Colonic mucosa (tissue), 4 donors: ENCODE results near the gene TMEM163. TPM values are rescaled to one million over a fixed set of nuclear protein-coding genes. Genes with fewer than 3 reads are reported as not detected.
"Not testable (repeated sequence)": the region's sequence is repeated elsewhere in the genome, so short reads cannot be mapped to it uniquely, and the experiment has no call there.

Source experiments
- DNase-seq: peaks from one replicate; pipeline ENCODE4 v3.0.0-alpha.2; 2020
- H3K27ac ChIP-seq: fragments of 200-600 bp; one replicate; pipeline ENCODE4 v1.8.0; 2021
- H3K27me3 ChIP-seq: fragments of 200-600 bp; one replicate; pipeline ENCODE4 v1.8.0; 2021
- H3K36me3 ChIP-seq: fragments of 200-600 bp; one replicate; pipeline ENCODE4 v1.8.0; 2021
- H3K4me1 ChIP-seq: fragments of 200-600 bp; one replicate; pipeline ENCODE4 v1.8.0; 2021; ENCODE audit warnings: mild to moderate bottlenecking
- H3K4me3 ChIP-seq: fragments of 200-600 bp; one replicate; pipeline ENCODE4 v1.8.0; 2021
- H3K9ac ChIP-seq, 2 donors: one replicate each; pipeline ENCODE4 v1.7.0; 2013; ENCODE audit warnings: control low read depth in 2 of 2, low read depth in 2 of 2, low read length in 2 of 2
- H3K9me3 ChIP-seq: fragments of 200-600 bp; one replicate; pipeline ENCODE4 v1.8.0; 2021
- intact Hi-C: fragments of 100-400 bp; cut with DNase I; formaldehyde crosslinking; loops from one replicate; pipeline ENCODE4 v1.14.1; 2022
- total RNA-seq, 2 donors: library from RNA; stranded (reverse); fragmentation: NEBNext Ultra II Directional in 1 of 2; extraction: Animal tissue kit (Norgen Biotek cat#: 25700) in 1 of 2; gene quantifications; one replicate each; pipeline ENCODE4 v1.2.1, GENCODE V29; 2021
- TF ChIP-seq, protein P1 (sequence below): fragments of 200-600 bp; IDR thresholded peaks from one replicate; pipeline ENCODE4 v1.8.0; 2022; ENCODE audit warnings: antibody characterized with exemption, mild to moderate bottlenecking
- donor health status: healthy.
- donor health status: DM: no; HTN: no; CAD: no.
- donor health status: DM: no; HTN: no; CAD: no.

The TMEM163 gene
- total RNA-seq, 2 donors from 2014 or later: 0.29 TPM; not detected in 1

DNA sequence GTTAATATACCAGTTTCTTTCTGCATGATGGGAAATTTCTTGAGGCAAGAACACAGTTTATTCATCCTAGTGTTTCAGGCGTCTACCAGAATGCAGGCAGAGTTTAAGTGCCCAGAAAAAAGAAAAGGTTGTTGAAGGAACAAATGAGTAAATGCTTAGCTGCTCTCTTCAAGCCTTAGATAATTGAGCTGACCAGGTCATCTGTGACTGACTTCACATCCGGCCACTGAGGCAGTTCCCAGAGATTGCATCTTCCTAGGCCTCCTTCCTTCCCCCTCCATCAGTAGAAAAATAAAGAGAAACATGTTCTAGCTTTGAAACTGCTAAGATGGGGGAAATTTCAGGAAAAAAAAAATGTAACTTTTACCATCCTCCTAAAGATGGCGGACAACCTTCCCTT lies 9.4 kb upstream of the TMEM163 start:
- intact Hi-C loops: no loop called here
- no peak overlapping the region for H3K27ac ChIP-seq
- no peaks in the 10 kb centered on the region for H3K9me3 ChIP-seq
- TF ChIP-seq, protein P1, sequence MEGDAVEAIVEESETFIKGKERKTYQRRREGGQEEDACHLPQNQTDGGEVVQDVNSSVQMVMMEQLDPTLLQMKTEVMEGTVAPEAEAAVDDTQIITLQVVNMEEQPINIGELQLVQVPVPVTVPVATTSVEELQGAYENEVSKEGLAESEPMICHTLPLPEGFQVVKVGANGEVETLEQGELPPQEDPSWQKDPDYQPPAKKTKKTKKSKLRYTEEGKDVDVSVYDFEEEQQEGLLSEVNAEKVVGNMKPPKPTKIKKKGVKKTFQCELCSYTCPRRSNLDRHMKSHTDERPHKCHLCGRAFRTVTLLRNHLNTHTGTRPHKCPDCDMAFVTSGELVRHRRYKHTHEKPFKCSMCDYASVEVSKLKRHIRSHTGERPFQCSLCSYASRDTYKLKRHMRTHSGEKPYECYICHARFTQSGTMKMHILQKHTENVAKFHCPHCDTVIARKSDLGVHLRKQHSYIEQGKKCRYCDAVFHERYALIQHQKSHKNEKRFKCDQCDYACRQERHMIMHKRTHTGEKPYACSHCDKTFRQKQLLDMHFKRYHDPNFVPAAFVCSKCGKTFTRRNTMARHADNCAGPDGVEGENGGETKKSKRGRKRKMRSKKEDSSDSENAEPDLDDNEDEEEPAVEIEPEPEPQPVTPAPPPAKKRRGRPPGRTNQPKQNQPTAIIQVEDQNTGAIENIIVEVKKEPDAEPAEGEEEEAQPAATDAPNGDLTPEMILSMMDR: no peak
- H3K4me1 ChIP-seq: no peaks in the 10 kb centered on the region
- H3K36me3 ChIP-seq: no peaks in the 10 kb centered on the region
- H3K27me3 ChIP-seq: no peaks in the 10 kb centered on the region
- H3K9ac ChIP-seq: no peak overlapping the region
- no peak for DNase-seq
- no peak overlapping the region for H3K4me3 ChIP-seq

DNA sequence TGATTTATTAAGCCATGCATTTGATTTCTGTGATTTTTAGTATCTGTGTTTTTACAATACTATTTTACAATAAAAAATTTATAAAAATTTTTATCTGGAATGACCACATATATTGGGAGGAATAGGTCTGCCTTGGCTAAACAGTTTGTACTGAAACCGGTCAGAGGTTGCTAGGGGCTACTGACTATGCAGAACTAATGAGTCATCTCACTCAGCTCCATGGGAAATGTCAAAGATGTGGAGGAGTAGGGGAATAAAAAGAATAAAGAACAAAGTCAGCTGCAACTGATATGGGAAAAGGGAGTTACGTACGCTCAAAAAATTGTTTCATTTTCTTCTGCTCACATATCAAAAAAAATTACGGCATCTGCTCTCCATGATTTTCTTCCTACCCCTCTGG lies 8.6 kb upstream of the TMEM163 start:
- DNase-seq: no peak
- TF ChIP-seq, protein P1: no peak
- intact Hi-C loops: no loop called here
- Histone ChIP-seq H3K9me3 (no peaks in the 10 kb centered on the region), H3K36me3 (no peaks in the 10 kb centered on the region), H3K4me1 (no peaks in the 10 kb centered on the region), H3K9ac (no peak overlapping the region), H3K27me3 (peaks cover 2% of the 10 kb centered on the region), H3K4me3 (no peak overlapping the region), H3K27ac (no peak overlapping the region)

DNA sequence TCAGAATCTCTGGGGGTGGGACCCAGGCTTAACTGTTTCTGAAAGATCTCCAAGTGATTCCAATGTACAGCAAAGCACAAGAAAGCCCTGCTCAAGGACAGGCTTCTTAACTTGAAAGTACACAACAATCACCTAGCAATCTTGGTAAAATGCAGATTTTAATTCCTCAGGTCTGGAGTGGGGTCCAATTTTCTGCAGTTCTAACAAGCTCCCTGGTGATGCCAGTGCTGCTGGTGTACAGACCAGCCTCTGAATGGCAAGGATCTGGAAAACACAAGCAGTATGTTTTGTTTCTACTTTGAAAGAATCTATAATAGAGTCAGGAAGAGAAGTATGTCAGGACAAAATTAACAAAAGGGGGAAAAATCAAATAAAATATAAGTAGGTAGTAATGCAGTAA lies 7.8 kb upstream of the TMEM163 start:
- Histone ChIP-seq H3K4me1 (no peaks in the 10 kb centered on the region), H3K9ac (no peak overlapping the region), H3K9me3 (no peaks in the 10 kb centered on the region), H3K27ac (no peak overlapping the region), H3K36me3 (no peaks in the 10 kb centered on the region), H3K27me3 (peaks cover 5% of the 10 kb centered on the region), H3K4me3 (no peak overlapping the region)
- intact Hi-C loops: no loop called here
- no peak for DNase-seq
- TF ChIP-seq, protein P1: no peak

- Histone ChIP-seq H3K4me1 (no peaks in the 10 kb centered on the region), H3K27ac (no peak overlapping the region), H3K27me3 (peaks cover 5% of the 10 kb centered on the region), H3K36me3 (no peaks in the 10 kb centered on the region), H3K9ac (no peak overlapping the region), H3K4me3 (no peak overlapping the region), H3K9me3 (no peaks in the 10 kb centered on the region)
- intact Hi-C loops: no loop called here
- no peak for DNase-seq
- TF ChIP-seq, protein P1: no peak
Measured at GRCh38 chr2:134725876-134726275, 7.1 kb upstream of the TMEM163 start.

DNA sequence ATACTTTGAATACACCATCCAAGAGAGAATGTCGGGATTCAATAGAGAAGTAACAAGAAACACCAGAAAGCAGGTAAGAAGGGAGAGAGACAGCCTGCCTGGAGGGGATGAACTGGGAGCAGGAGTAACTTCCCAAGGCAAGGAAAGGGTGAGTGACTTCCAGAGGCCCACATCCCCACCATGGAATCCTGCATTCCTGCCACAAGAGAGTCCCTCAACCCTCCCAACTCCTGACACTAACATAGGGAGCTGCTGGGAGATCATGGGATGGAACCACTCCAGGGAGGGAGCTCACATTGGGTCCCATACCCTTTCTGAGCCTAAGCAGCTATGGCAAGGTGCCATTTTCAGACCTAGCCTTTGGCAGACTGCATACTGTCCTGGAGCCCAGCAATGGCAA lies 5.5 kb upstream of the TMEM163 start:
- no peaks in the 10 kb centered on the region for H3K36me3 ChIP-seq
- H3K4me1 ChIP-seq: no peaks in the 10 kb centered on the region
- H3K9me3 ChIP-seq: no peaks in the 10 kb centered on the region
- DNase-seq: no peak
- intact Hi-C loops: no loop called here
- TF ChIP-seq, protein P1: no peak
- no peak overlapping the region for H3K9ac ChIP-seq
- no peak overlapping the region for H3K27ac ChIP-seq
- H3K4me3 ChIP-seq: no peak overlapping the region
- peaks cover 19% of the 10 kb centered on the region for H3K27me3 ChIP-seq

DNA sequence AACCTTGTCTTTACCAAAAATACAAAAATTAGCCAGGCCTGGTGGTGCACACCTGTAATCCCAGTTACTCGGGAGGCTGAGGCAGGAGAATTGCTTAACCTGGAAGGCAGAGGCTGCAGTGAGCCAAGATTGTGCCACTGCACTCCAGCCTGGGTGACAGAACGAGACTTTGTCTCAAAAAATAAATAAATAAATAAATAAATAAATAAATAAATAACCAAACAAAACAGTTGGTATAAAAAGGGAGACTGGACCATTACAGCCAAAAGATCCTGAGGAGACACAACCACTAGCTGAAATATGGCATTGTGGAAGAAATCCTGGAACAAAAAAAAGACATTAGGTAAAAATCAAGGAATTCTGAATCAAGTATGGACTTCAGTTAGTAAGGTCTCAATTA lies 4.9 kb upstream of the TMEM163 start:
- not testable (repeated sequence) for H3K36me3 ChIP-seq, DNase-seq

More for the DNA sequence above, 4.9 kb upstream of the TMEM163 start:
- H3K4me3 ChIP-seq, H3K4me1 ChIP-seq, intact Hi-C loops, H3K9me3 ChIP-seq, H3K27ac ChIP-seq, H3K9ac ChIP-seq: not testable (repeated sequence)
- peaks cover 22% of the 10 kb centered on the region for H3K27me3 ChIP-seq
